ENCODE measurements around the gene ADAT1. TPM values are rescaled to one million over a fixed set of nuclear protein-coding genes. Genes with fewer than 3 reads are reported as not detected.

Gene ADAT1
- total and polyA plus RNA-seq, 12 donors: 18.0 to 191 (median 46.6) TPM

DNA sequence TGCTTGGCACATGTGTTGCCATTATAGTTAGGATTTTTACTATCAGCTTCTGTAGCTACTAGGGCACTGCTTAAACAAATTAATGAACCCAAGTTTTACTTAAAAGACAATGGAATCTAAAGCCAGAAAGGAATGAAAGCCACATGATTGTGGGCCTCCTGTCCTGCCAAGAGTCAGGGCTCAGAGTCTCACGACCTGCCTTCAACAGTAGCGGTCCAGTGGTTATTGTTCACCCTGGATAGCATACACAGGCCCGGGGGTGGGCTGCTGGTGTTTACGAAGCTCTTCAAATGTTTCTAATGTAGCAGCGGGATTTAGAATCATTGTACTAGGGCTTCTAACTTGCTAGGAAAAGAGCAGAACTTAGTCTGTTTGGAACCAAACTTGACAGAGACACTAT lies 49.1 kb downstream of the ADAT1 start:
- Histone ChIP-seq H3K9me3 (replicated peaks in 1 of 3) (no peaks in the 10 kb centered on the region), H3K4me3 (no peak overlapping the region), H3K4me1 (replicated peaks in 1 of 2) (peaks cover 10 to 45% of the 10 kb centered on the region in 2 donors), H3K27me3 (no peaks in the 10 kb centered on the region), H3K36me3 (replicated peaks in 1 of 2) (peaks cover 0 to 89% of the 10 kb centered on the region in 2 donors), H3K27ac (no peak overlapping the region)
- intact Hi-C loops (cut with DNase I): no loop called here
- TF ChIP-seq, protein P1, sequence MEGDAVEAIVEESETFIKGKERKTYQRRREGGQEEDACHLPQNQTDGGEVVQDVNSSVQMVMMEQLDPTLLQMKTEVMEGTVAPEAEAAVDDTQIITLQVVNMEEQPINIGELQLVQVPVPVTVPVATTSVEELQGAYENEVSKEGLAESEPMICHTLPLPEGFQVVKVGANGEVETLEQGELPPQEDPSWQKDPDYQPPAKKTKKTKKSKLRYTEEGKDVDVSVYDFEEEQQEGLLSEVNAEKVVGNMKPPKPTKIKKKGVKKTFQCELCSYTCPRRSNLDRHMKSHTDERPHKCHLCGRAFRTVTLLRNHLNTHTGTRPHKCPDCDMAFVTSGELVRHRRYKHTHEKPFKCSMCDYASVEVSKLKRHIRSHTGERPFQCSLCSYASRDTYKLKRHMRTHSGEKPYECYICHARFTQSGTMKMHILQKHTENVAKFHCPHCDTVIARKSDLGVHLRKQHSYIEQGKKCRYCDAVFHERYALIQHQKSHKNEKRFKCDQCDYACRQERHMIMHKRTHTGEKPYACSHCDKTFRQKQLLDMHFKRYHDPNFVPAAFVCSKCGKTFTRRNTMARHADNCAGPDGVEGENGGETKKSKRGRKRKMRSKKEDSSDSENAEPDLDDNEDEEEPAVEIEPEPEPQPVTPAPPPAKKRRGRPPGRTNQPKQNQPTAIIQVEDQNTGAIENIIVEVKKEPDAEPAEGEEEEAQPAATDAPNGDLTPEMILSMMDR (IDR thresholded peaks at IDR 0.05): no peak
- no peak for TF ChIP-seq POLR2A (IDR thresholded peaks at IDR 0.05)
- WGBS, 4 donors: 85 to 98% (median 86%) methylated on average over 5 of the region's 5 CpGs
- DNase-seq: no peak

DNA sequence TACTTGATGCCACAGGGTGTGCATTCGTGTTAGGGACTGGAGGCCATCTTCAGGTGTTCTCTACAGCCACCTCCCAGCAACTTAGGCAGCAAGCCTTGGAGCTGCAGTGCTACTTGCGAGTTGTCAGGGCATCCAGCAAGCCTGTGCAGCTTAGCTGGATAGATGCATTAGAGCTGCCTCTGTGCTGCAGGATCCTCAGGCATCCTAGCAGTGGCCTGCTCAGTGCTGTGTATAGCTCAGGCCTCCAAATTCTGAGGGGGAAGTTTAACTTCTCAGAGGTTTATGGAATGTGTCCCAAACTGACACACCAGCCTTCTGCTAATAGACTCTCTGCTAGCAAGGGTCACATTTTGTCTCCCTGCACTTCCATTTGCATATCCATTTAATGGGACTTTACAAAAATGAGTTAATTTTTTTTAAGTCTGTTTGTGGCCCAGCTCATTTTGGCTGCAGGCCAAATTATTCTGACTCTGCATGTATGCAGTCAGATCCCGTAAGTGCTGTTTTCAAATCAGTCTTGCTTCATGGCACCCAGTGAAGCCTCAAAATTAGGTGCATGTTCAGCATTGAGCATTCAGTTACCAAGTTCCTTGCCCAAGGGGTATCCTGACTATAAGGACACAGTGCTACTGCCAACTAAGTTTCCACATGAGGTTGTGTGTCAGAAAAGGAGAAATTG lies 50.1 kb downstream of the ADAT1 start:
- peaks cover 0 to 90% of the 10 kb centered on the region in 2 donors for H3K36me3 ChIP-seq (replicated peaks in 1 of 2)
- WGBS, 4 donors: 62 to 72% (median 68%) methylated on average over 3 of the region's 3 CpGs
- no peaks in the 10 kb centered on the region for H3K9me3 ChIP-seq (replicated peaks in 1 of 3)
- no peak overlapping the region for H3K27ac ChIP-seq
- peaks cover 10 to 45% of the 10 kb centered on the region in 2 donors for H3K4me1 ChIP-seq (replicated peaks in 1 of 2)
- H3K4me3 ChIP-seq: no peak overlapping the region
- intact Hi-C loops (cut with DNase I): no loop called here
- TF ChIP-seq, protein P1 (IDR thresholded peaks at IDR 0.05): no peak
- TF ChIP-seq POLR2A (IDR thresholded peaks at IDR 0.05): no peak
- no peaks in the 10 kb centered on the region for H3K27me3 ChIP-seq
- DNase-seq: peak in 1 of 7 donors; percentile 27

DNA sequence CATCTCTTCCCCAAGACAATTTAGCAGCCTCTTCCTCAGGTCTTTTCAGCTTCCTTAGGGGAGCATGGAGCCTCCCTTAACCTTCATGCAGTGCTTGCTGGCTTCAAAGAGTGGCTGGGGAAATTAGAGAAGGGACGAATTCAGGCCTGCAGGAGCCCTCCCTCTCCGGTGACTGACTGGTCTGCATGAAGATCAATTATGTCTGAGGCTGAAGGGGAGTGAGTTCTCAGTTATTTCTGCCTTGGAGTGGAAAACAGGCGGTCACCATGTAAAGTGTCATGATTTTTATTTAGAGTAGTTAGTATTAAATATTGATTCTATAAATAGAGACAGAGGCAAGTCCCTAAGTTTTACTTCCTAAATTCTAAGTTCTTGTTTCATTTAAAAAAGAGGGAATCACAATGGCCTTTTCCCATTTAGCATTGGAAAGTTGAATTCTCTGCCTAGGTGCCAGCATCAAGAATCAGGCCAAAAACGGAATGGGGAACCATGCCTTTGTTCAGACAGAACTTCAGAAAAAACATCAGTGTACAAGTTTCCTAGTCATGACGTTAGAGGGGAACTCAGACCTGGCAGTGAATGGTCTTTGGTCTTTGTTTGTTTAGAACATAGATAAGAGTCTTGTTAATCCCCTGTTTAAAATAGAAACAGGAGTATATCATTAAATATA lies 52.5 kb downstream of the ADAT1 start:
- H3K9me3 ChIP-seq (replicated peaks in 1 of 3): no peaks in the 10 kb centered on the region
- no peaks in the 10 kb centered on the region for H3K27me3 ChIP-seq
- H3K36me3 ChIP-seq (replicated peaks in 1 of 2): peaks cover 0 to 69% of the 10 kb centered on the region in 2 donors
- no peak overlapping the region for H3K4me3 ChIP-seq
- H3K27ac ChIP-seq: peak overlapping the region in 2 of 5 donors; percentile 18 to 61
- intact Hi-C loops (cut with DNase I): no loop called here
- peaks cover 26 to 56% of the 10 kb centered on the region in 2 donors for H3K4me1 ChIP-seq (replicated peaks in 1 of 2)
- 56 to 67% (median 59%) methylated on average over 5 of the region's 5 CpGs for WGBS, 4 donors
- TF ChIP-seq, protein P1 (IDR thresholded peaks at IDR 0.05): no peak
- no peak for TF ChIP-seq POLR2A (IDR thresholded peaks at IDR 0.05)
- no peak for DNase-seq

GRCh38 chr16:75567911-75568310 lies 55.2 kb downstream of the ADAT1 start:
- Histone ChIP-seq H3K4me1 (replicated peaks in 1 of 2) (peaks cover 27 to 56% of the 10 kb centered on the region in 2 donors), H3K4me3 (peak overlapping the region in 1 of 4 donors; percentile 91), H3K36me3 (replicated peaks in 1 of 2) (peaks cover 0 to 47% of the 10 kb centered on the region in 2 donors), H3K9me3 (replicated peaks in 1 of 3) (no peaks in the 10 kb centered on the region), H3K27ac (no peak overlapping the region), H3K27me3 (no peaks in the 10 kb centered on the region)
- TF ChIP-seq POLR2A (IDR thresholded peaks at IDR 0.05): no peak
- TF ChIP-seq, protein P1 (IDR thresholded peaks at IDR 0.05): no peak
- no peak for DNase-seq
- WGBS, 4 donors: 80 to 85% (median 82%) methylated on average over 4 of the region's 4 CpGs
- intact Hi-C loops (cut with DNase I): no loop called here
